Measurements from ENCODE around the gene INF2.

DNA sequence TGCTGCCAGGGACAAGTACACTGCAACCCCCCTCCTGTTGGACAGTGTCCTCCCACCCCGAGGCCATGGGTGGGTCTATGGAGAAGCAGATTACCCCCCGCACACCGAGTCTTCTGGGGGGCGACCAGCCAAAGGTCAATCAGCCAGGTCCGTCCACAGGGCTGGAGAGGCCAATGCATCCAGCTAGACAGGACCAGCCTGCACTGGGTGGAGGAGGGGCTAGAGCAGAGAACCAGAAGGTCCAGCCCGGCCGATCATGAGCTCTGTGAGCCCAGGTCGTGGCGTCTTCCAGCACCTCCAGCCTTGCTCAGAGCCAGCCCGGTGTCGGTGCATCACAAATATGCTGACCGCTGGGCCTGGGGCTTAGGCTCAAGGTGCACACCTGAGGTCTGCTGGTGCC is 26.5 kb downstream of the INF2 start:
- TF ChIP-seq, protein P1, sequence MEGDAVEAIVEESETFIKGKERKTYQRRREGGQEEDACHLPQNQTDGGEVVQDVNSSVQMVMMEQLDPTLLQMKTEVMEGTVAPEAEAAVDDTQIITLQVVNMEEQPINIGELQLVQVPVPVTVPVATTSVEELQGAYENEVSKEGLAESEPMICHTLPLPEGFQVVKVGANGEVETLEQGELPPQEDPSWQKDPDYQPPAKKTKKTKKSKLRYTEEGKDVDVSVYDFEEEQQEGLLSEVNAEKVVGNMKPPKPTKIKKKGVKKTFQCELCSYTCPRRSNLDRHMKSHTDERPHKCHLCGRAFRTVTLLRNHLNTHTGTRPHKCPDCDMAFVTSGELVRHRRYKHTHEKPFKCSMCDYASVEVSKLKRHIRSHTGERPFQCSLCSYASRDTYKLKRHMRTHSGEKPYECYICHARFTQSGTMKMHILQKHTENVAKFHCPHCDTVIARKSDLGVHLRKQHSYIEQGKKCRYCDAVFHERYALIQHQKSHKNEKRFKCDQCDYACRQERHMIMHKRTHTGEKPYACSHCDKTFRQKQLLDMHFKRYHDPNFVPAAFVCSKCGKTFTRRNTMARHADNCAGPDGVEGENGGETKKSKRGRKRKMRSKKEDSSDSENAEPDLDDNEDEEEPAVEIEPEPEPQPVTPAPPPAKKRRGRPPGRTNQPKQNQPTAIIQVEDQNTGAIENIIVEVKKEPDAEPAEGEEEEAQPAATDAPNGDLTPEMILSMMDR (IDR thresholded peaks at IDR 0.05; ENCODE audit: extremely low read depth in 1 of 2, insufficient read depth in 1 of 2, low read depth in 1 of 2, low read length in 2 of 2), result no peak
- TF ChIP-seq GATA2 (IDR thresholded peaks at IDR 0.05; ENCODE audit: insufficient read depth, insufficient read length, low read depth, low read length), result no peak

All from endothelial cell of umbilical vein (primary cell).